Keratinocyte (primary cell): ENCODE measurements around the gene MRPS23. TPM values are rescaled to one million over a fixed set of nuclear protein-coding genes. Genes with fewer than 3 reads are reported as not detected.

Source experiments
- DNase-seq: peaks from one replicate; pipeline ENCODE4 v3.0.0-alpha.2; 2011; ENCODE audit warnings: low read depth, missing footprints, low spot score
- FAIRE-seq: peaks from 2 replicates; lab custom pipeline; 2011; peaks lifted over from hg19 to GRCh38; lab: Jason Lieb, UNC
- H2AFZ ChIP-seq: 2 replicates; pipeline ENCODE4 v1.6.0; 2012; ENCODE audit warnings: low read length, control low read depth, inconsistent platforms; ENCODE audit not compliant: control insufficient read depth
- H3K27ac ChIP-seq: 2 replicates; pipeline ENCODE4 v1.5.1; 2011; ENCODE audit warnings: low read length; ENCODE audit not compliant: control insufficient read depth, insufficient read depth
- H3K27me3 ChIP-seq: 3 replicates; pipeline ENCODE4 v1.6.0; 2011; ENCODE audit warnings: low read length; ENCODE audit not compliant: control insufficient read depth, insufficient read depth; ENCODE audit errors: extremely low read depth
- H3K36me3 ChIP-seq, 2 experiments: 2 replicates in 1 of 2; 3 replicates in 1 of 2; pipeline ENCODE4 v1.5.1; 2011; ENCODE audit warnings: low read length in 2 of 2, mild to moderate bottlenecking in 1 of 2; ENCODE audit not compliant: control insufficient read depth in 2 of 2, insufficient read depth in 2 of 2; ENCODE audit errors: extremely low read depth in 1 of 2
- H3K4me1 ChIP-seq: 3 replicates; pipeline ENCODE4 v1.5.1; 2011; ENCODE audit warnings: low read length; ENCODE audit not compliant: control insufficient read depth, insufficient read depth; ENCODE audit errors: extremely low read depth
- H3K4me2 ChIP-seq: 3 replicates; pipeline ENCODE4 v1.6.0; 2011; ENCODE audit warnings: low read depth, low read length; ENCODE audit not compliant: control insufficient read depth, insufficient read depth; ENCODE audit errors: extremely low read depth
- H3K4me3 ChIP-seq, 3 experiments: fragments of 200-600 bp in 1 of 3; sonication (generic) in 1 of 3; 2 replicates in 2 of 3; 3 replicates in 1 of 3; pipeline ENCODE4 v1.5.1; 2011 to 2016; ENCODE audit warnings: low read length in 3 of 3, mild to moderate bottlenecking in 3 of 3, control low read depth in 2 of 3, inconsistent platforms in 1 of 3, low read depth in 1 of 3, mixed read lengths in 1 of 3, mixed run types in 1 of 3, moderate library complexity in 1 of 3; ENCODE audit not compliant: control insufficient read depth in 2 of 3, insufficient read depth in 2 of 3; ENCODE audit errors: extremely low read depth in 1 of 3
- H3K79me2 ChIP-seq: 2 replicates; pipeline ENCODE4 v1.6.0; 2012; ENCODE audit warnings: low read length; ENCODE audit not compliant: control insufficient read depth, insufficient read depth
- H3K9ac ChIP-seq: 3 replicates; pipeline ENCODE4 v1.6.0; 2011; ENCODE audit warnings: low read length; ENCODE audit not compliant: control insufficient read depth, insufficient read depth; ENCODE audit errors: extremely low read depth
- H3K9me1 ChIP-seq: 3 replicates; pipeline ENCODE4 v1.6.0; 2011; ENCODE audit warnings: low read length; ENCODE audit not compliant: control insufficient read depth, insufficient read depth; ENCODE audit errors: extremely low read depth
- H3K9me3 ChIP-seq: 2 replicates; pipeline ENCODE4 v1.5.1; 2012; ENCODE audit warnings: low read depth, low read length; ENCODE audit not compliant: control insufficient read depth
- H4K20me1 ChIP-seq: 3 replicates; pipeline ENCODE4 v1.6.0; 2011; ENCODE audit warnings: low read length; ENCODE audit not compliant: control insufficient read depth, insufficient read depth; ENCODE audit errors: extremely low read depth
- EZH2 ChIP-seq: IDR thresholded peaks from one replicate; pipeline ENCODE4 v1.6.1; 2012; ENCODE audit warnings: inconsistent platforms, mild to moderate bottlenecking, low read length, moderate library complexity
- dilution Hi-C: fragments of 300-500 bp; cut with MboI; formaldehyde crosslinking; loops from one replicate; pipeline ENCODE4 v1.7.0; 2020; ENCODE audit warnings: low sequenced_read_pairs; ENCODE audit not compliant: extremely low pct_ligation_motif_present
- polyA plus RNA-seq, 5 experiments: library from polyadenylated mRNA; depleted of rRNA in 3 of 5; stranded (reverse) in 3 of 5; stranded (forward) in 1 of 5; unstranded in 1 of 5; fragments of >200 nt; gene quantifications; 1 replicate in 1 of 5; 2 replicates in 3 of 5; 3 replicates in 1 of 5; pipeline versions ENCODE4 v1.2.1 to v1.2.3, GENCODE V29; 2011 to 2012; ENCODE audit warnings: missing spikeins in 2 of 5, low read depth in 1 of 5, low replicate concordance in 1 of 5
- TF ChIP-seq, protein P1 (sequence below), 3 experiments: IDR thresholded peaks in 1 of 3; conservative IDR thresholded peaks in 1 of 3; optimal IDR thresholded peaks in 1 of 3; 2 replicates in 2 of 3; 3 replicates in 1 of 3; pipeline versions ENCODE3 to v1.5.1; 2011; ENCODE audit warnings: low read length in 3 of 3, mild to moderate bottlenecking in 3 of 3, moderate library complexity in 2 of 3, control low read depth in 1 of 3, inconsistent platforms in 1 of 3; ENCODE audit not compliant: insufficient read depth in 2 of 3; ENCODE audit errors: extremely low read depth in 1 of 3

The MRPS23 gene
- polyA plus RNA-seq, 1 donor (not counting 4 experiments of a cell fraction or from before 2014, with no cell fraction given) = 57.3 TPM

DNA sequence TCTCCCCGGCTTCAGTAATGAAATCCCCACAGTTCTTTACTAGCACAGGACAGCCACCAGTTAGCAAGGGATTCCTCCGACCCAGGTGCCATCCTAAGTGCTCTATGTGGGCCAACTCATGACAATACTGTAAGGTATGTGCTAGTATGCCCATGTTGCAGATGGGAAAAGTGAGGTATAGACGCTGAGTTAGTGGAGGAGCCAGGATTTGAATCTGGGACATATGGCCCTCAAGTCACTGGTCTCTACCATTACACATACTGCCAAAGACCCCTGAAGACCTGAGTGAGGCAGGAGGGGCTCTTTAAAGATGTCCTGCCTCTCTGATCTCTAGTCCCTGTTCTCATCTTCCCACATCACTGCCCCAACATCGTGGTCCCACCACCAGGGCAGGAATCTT is 36.2 kb upstream of the MRPS23 start:
- peaks cover 0 to 5% of the 10 kb centered on the region in 2 experiments for H3K36me3 ChIP-seq
- H3K27ac ChIP-seq = no peak overlapping the region
- H3K4me1 ChIP-seq = peaks cover 17% of the 10 kb centered on the region
- H3K79me2 ChIP-seq = no peaks in the 10 kb centered on the region
- FAIRE-seq (no peak), DNase-seq (no peak)
- H2AFZ ChIP-seq = no peak overlapping the region
- no peak overlapping the region for H3K4me3 ChIP-seq
- TF ChIP-seq EZH2 = no peak
- TF ChIP-seq, protein P1, sequence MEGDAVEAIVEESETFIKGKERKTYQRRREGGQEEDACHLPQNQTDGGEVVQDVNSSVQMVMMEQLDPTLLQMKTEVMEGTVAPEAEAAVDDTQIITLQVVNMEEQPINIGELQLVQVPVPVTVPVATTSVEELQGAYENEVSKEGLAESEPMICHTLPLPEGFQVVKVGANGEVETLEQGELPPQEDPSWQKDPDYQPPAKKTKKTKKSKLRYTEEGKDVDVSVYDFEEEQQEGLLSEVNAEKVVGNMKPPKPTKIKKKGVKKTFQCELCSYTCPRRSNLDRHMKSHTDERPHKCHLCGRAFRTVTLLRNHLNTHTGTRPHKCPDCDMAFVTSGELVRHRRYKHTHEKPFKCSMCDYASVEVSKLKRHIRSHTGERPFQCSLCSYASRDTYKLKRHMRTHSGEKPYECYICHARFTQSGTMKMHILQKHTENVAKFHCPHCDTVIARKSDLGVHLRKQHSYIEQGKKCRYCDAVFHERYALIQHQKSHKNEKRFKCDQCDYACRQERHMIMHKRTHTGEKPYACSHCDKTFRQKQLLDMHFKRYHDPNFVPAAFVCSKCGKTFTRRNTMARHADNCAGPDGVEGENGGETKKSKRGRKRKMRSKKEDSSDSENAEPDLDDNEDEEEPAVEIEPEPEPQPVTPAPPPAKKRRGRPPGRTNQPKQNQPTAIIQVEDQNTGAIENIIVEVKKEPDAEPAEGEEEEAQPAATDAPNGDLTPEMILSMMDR (optimal IDR thresholded peaks at IDR 0.05 in 1 of 3, IDR thresholded peaks at IDR 0.05 in 1 of 3, conservative IDR thresholded peaks at IDR 0.05 in 1 of 3; ENCODE audit: extremely low read depth in 1 of 3, insufficient read depth in 2 of 3, low read length in 3 of 3) = no peak
- no peak overlapping the region for H3K9ac ChIP-seq
- no peak overlapping the region for H3K4me2 ChIP-seq
- no peaks in the 10 kb centered on the region for H3K27me3 ChIP-seq
- no peaks in the 10 kb centered on the region for H4K20me1 ChIP-seq
- no peaks in the 10 kb centered on the region for H3K9me3 ChIP-seq
- dilution Hi-C loops = no loop called here
- peaks cover 2% of the 10 kb centered on the region for H3K9me1 ChIP-seq

DNA sequence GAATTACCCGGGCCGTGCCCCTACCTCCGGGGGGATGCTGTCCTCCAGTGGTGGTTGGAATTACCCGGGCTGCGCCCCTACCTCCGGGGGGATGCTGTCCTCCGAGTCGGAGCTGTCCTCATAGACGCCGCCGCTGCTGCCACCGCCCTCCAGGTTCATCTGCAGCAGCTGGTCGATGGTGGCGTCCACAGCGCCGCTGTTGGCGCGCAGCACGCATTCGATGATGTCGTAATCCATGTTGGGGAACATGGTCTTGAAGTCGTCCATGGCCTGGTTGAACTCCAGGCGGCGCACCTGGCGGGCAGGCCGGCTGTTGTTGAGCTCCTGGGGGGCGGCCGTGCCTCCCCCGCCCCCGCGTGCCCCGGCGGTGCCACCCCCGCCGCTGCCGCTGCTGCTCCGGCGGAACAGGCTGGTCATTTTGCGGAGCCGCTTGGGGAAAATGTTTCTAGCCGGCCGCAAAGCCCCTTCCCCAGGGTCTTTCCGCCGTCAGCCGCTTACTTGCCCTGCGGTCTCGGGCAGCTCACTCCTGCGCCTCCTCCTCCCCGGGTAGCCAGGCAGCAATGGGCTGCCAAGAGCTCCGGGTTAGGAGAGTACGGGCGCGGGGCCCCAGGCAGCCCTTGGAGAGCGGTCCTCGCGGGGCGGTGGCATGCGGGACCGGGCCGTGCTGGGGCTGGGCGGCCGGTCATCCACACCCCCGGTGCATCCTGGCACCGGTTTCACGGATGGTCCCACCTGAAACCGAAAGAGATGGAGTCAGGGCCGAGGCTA is 35.5 kb upstream of the MRPS23 start:
- dilution Hi-C loops = no loop called here
- Histone ChIP-seq H4K20me1 (no peaks in the 10 kb centered on the region), H3K4me3 (no peak overlapping the region), H3K79me2 (no peaks in the 10 kb centered on the region), H3K27ac (no peak overlapping the region), H3K27me3 (no peaks in the 10 kb centered on the region), H3K36me3 (peaks cover 0 to 5% of the 10 kb centered on the region in 2 experiments), H3K4me2 (no peak overlapping the region), H2AFZ (no peak overlapping the region), H3K9ac (no peak overlapping the region), H3K9me3 (no peaks in the 10 kb centered on the region), H3K9me1 (peaks cover 2% of the 10 kb centered on the region), H3K4me1 (peaks cover 13% of the 10 kb centered on the region)
- TF ChIP-seq, protein P1 (optimal IDR thresholded peaks at IDR 0.05 in 1 of 3, IDR thresholded peaks at IDR 0.05 in 1 of 3, conservative IDR thresholded peaks at IDR 0.05 in 1 of 3; ENCODE audit: extremely low read depth in 1 of 3, insufficient read depth in 2 of 3, low read length in 3 of 3) = no peak
- TF ChIP-seq EZH2 = no peak
- no peak for DNase-seq
- no peak for FAIRE-seq
